PC-9 (cell line): Measurements from ENCODE around the gene MAGI2.

Source experiments
- CTCF ChIP-seq: fragments of 200-600 bp; sonication (generic); conservative IDR thresholded peaks from 2 replicates; pipeline ENCODE4 v1.6.1; 2017; ENCODE audit warnings: mixed run types, antibody characterized with exemption, mild to moderate bottlenecking, moderate library complexity
- EZH2 ChIP-seq: fragments of 200-600 bp; sonication (generic); IDR thresholded peaks from 2 replicates; pipeline ENCODE4 v1.8.0; 2017; ENCODE audit warnings: antibody characterized with exemption, low read depth

- TF ChIP-seq CTCF (no peak), EZH2 (no peak)
Observed at GRCh38 chr7:78635026-78635793, 818.3 kb downstream of the MAGI2 start.
